GM10847 (cell line): ENCODE measurements around the gene CLEC16A.

ENCODE experiments used
- POLR2A ChIP-seq: IDR thresholded peaks from 2 replicates; pipeline ENCODE4 v1.6.1; 2011; ENCODE audit not compliant: insufficient read length; ENCODE audit errors: extremely low read depth

The CLEC16A gene

DNA sequence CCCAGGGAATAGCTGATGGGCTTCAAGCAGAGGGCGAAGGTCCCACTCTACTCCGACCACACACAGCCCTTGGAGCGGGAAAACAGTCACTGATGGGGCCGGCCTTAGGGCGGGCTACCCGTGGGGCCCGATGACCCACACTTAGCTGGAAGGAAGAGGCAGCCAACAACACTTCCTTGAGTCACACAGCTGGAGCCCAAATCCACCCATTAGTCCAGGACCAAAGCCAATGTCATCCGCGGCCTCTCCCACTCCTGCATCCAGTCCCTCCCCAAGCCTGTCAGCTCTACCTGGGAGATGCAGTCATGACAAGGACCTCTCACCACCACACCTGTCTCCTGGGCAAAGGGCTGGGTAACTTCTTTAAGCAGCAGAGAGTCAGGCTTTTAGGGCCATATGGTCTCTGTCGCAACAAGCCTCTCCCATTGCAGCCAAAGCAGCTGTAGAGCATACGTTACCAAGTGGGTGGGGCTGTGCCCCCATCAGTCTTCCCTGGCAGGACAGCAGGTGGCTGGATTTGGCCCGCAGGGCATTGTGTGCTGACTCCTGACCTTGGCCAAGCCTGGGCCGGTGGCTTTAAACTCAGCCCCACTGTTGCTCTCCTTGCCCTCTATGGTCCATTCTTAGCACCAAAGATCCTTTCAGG, 200.9 kb downstream of the CLEC16A start:
- no peak for TF ChIP-seq POLR2A

DNA sequence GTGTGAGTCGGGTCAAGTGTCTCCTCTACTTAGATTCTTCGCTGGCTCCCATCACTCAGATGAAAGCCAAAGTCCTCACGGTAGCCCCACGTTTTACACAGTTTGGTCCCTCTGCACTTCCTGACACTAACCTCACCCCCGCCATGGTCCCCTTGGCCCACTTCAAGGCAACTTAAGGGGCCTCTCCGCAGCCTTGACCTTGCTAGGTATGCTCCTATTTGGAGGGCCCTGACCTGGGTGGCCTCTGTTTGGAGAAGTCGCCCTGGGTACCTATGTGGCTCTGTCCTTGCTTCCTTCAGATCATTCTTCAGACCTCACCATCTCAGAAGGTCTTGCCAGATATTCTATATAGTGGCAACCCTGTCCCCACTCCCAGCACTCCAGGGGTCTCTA, 201.5 kb downstream of the CLEC16A start:
- no peak for TF ChIP-seq POLR2A

DNA sequence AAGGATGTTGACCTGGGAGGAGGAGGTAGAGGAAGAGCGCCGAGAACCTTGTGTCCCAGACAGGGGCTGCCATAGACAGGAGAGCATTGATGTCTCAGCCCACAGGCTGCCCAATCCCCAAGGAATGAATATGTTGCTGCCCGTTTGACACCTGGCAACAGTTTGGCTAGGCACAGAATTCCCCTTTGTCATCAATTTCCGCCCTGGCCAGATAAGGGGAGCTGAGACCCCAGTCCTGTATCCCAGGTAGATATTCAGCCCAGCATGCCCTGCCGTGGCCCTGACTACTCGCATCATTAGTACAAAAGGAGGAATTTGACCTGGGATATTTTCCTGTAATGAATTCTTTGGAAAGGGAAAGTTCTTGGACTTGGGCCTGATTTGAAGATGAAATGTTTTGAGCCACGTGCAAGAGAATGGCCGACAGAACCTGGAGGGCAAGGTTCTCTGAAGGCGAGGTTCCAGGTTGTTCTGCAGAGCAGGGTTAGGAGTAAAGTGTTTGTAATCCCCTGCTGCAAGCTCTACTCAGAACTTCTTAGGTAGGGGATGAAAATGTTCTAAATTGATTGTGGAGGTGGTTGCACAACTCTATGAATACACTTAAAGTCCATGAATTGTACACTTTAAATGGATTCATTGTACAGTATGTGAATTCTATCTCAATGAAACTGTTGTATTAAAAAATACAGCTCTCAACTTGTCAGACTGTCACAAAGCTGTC, 202.8 kb downstream of the CLEC16A start:
- TF ChIP-seq POLR2A: no peak

- TF ChIP-seq POLR2A: no peak
Observed at GRCh38 chr16:11147754-11148444, 203.5 kb downstream of the CLEC16A start.

GRCh38 chr16:11149011-11149616, 204.8 kb downstream of the CLEC16A start:
- TF ChIP-seq POLR2A: no peak

GRCh38 chr16:11150190-11150589, 205.8 kb downstream of the CLEC16A start:
- no peak for TF ChIP-seq POLR2A

GRCh38 chr16:11151156-11151884, 207.0 kb downstream of the CLEC16A start:
- TF ChIP-seq POLR2A: no peak

DNA sequence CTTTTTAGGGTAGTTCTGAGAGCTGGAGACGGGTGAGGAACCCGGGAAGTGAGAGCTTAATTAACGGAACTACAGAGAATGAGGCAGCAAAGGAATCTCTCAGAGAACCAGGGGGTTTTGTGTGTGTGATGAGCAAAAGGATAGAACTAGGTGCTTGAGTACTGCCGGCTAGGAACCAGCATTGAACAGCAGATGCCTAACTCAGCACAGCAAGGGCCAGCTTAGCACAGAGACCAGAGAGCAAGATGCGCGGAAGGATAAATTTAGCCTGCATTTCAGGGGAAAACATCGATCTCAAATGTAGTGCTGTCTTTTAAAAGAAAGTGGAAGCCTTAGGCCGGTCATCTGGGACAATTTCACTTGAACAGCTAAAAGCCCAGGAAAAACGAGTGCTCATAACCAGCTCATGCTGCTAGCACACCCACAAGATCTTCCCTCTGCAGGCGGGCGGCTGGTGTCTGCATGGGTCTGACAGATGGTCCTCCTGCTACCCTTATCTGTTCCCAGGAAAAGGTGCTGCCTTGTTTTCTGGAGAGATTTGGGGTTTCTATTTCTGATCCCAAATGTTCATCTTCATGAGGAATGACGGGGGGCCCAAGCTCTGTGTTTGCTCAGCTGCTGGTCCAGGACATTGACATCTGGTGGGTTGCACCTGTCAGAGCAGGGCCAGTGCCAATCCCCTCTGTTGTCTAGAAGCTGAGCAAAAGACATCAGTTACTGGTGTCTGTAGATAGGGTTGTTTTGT, 207.7 kb downstream of the CLEC16A start:
- no peak for TF ChIP-seq POLR2A

DNA sequence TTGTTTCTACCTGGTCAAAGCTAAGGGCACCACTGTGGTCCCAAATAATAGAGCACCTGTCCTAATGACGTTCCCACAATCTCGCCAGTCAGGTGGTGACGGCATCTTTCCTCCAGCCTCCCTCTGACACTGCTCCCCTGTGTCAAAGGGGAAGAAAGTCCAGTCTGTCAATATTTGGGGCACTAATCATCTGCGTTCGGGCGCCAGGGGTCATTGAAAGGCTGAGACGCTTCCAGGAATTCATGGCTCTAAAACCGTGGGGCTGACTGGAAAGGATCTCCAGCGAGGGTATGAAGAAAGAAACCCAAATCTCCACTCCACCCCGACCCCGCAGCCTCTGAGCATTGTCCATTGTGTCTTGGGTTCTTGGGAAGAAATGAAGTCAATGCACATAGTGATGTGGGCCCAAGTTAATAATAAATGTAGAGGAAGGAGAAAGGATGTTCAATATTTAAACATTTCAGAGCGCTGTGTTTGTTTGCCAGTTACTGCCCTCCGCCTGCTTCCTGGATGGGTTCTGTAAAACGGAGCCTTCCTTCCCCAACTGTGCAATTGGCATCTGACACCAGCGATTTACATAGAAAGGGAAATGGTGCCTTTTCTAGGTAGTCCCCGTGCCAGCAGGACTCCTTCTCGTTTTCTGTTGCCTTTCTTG, 208.4 kb downstream of the CLEC16A start:
- no peak for TF ChIP-seq POLR2A

DNA sequence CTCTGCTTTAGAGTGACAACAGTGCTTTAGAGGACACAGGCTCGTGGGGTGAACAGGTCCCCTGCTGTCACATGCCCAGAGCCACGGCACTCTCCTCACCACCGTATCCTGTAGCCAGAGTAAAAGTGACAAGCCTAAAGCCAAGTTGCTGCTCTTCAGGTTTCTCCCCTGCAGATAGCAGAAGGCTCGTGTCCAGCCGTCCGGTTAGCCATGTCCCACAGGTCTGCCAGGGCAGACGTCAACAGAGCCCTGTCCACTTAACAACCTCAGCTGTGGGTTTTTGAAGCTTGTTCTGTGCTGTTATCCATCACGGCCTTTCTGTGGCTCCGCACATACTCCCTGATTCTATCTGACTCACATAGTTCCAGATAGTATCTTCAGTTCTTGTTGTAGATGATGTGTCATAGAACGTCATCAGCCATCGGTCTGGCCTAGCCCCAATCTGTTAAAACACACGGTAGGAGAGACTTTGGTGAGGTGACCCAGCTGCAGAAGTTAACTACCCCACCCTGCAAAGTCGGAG, 211.0 kb downstream of the CLEC16A start:
- no peak for TF ChIP-seq POLR2A

GRCh38 chr16:11156401-11156800, 212.0 kb downstream of the CLEC16A start:
- TF ChIP-seq POLR2A: no peak

GRCh38 chr16:11157143-11157542, 212.8 kb downstream of the CLEC16A start:
- TF ChIP-seq POLR2A: no peak

- TF ChIP-seq POLR2A: no peak
Observed at GRCh38 chr16:11158018-11158417, 213.7 kb downstream of the CLEC16A start.

DNA sequence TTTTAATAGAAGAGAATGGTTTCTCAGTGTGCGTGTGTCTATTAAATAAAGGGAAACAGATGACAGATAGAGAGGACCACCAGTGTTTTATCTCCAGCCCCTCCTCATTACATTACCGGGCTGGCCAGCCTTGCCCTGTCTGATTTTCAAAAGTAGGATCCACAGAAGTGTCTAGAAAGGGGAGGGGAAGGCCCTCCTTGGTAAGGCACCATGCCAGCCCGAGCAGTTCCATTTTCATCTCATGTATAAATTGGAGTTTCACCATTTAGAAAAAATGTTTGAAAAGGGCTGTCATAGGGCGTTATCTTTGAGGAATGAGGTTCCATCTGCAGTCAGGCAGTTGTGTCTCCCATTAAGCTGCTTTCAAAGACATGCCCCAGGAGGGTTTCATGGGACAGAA, 214.9 kb downstream of the CLEC16A start:
- no peak for TF ChIP-seq POLR2A
